ENCODE measurements around the gene CNTN4. TPM values are rescaled to one million over a fixed set of nuclear protein-coding genes. Genes with fewer than 3 reads are reported as not detected.

The CNTN4 gene
- total RNA-seq, 1 experiment from 2014 or later = 2.9 TPM

- Mint-ChIP-seq H3K27me3 (ENCODE audit: unreplicated experiment) (no peaks in the 10 kb centered on the region), H3K36me3 (ENCODE audit: insufficient read depth, unreplicated experiment) (no peaks in the 10 kb centered on the region), H3K4me3 (ENCODE audit: low read depth, unreplicated experiment) (no peak overlapping the region), H3K27ac (ENCODE audit: unreplicated experiment) (no peak overlapping the region), H3K4me1 (ENCODE audit: low read depth, unreplicated experiment) (no peaks in the 10 kb centered on the region), H3K9me3 (ENCODE audit: low read depth, unreplicated experiment) (peaks cover 11% of the 10 kb centered on the region)
- DNase-seq = no peak
- no peak for TF ChIP-seq CTCF (IDR thresholded peaks at IDR 0.05; ENCODE audit: unreplicated experiment)
- BruUV-seq (replicated peaks) = no TSS peak
- intact Hi-C loops (cut with micrococcal nuclease; ENCODE audit: unreplicated experiment) = no loop called here
- CTCF ChIA-PET = no interaction called here
Measured at GRCh38 chr3:2211568-2211967, 112.9 kb downstream of the CNTN4 start.

- Mint-ChIP-seq H3K9me3 (ENCODE audit: low read depth, unreplicated experiment) (peaks cover 8% of the 10 kb centered on the region), H3K36me3 (ENCODE audit: insufficient read depth, unreplicated experiment) (no peaks in the 10 kb centered on the region), H3K27me3 (ENCODE audit: unreplicated experiment) (no peaks in the 10 kb centered on the region), H3K4me3 (ENCODE audit: low read depth, unreplicated experiment) (no peak overlapping the region), H3K4me1 (ENCODE audit: low read depth, unreplicated experiment) (no peaks in the 10 kb centered on the region), H3K27ac (ENCODE audit: unreplicated experiment) (no peak overlapping the region)
- no TSS peak for BruUV-seq (replicated peaks)
- DNase-seq = no peak
- CTCF ChIA-PET = no interaction called here
- intact Hi-C loops (cut with micrococcal nuclease; ENCODE audit: unreplicated experiment) = no loop called here
- TF ChIP-seq CTCF (IDR thresholded peaks at IDR 0.05; ENCODE audit: unreplicated experiment) = no peak
Measured at GRCh38 chr3:2212206-2212605, 113.5 kb downstream of the CNTN4 start.

- DNase-seq = no peak
- Mint-ChIP-seq H3K9me3 (ENCODE audit: low read depth, unreplicated experiment) (peaks cover 13% of the 10 kb centered on the region), H3K27ac (ENCODE audit: unreplicated experiment) (no peak overlapping the region), H3K36me3 (ENCODE audit: insufficient read depth, unreplicated experiment) (no peaks in the 10 kb centered on the region), H3K4me3 (ENCODE audit: low read depth, unreplicated experiment) (no peak overlapping the region), H3K27me3 (ENCODE audit: unreplicated experiment) (no peaks in the 10 kb centered on the region), H3K4me1 (ENCODE audit: low read depth, unreplicated experiment) (no peaks in the 10 kb centered on the region)
- TF ChIP-seq CTCF (IDR thresholded peaks at IDR 0.05; ENCODE audit: unreplicated experiment) = no peak
- CTCF ChIA-PET = no interaction called here
- intact Hi-C loops (cut with micrococcal nuclease; ENCODE audit: unreplicated experiment) = no loop called here
- BruUV-seq (replicated peaks) = no TSS peak
Measured at GRCh38 chr3:2218375-2218774, 119.7 kb downstream of the CNTN4 start.

- intact Hi-C loops (cut with micrococcal nuclease; ENCODE audit: unreplicated experiment) = no loop called here
- DNase-seq = no peak
- TF ChIP-seq CTCF (IDR thresholded peaks at IDR 0.05; ENCODE audit: unreplicated experiment) = no peak
Measured at GRCh38 chr3:2218816-2219215, 120.2 kb downstream of the CNTN4 start.

More at GRCh38 chr3:2218816-2219215, 120.2 kb downstream of the CNTN4 start:
- H3K36me3 Mint-ChIP-seq (ENCODE audit: insufficient read depth, unreplicated experiment) = no peaks in the 10 kb centered on the region
- no TSS peak for BruUV-seq (replicated peaks)
- no peaks in the 10 kb centered on the region for H3K4me1 Mint-ChIP-seq (ENCODE audit: low read depth, unreplicated experiment)
- no peaks in the 10 kb centered on the region for H3K27me3 Mint-ChIP-seq (ENCODE audit: unreplicated experiment)
- no peak overlapping the region for H3K27ac Mint-ChIP-seq (ENCODE audit: unreplicated experiment)
- CTCF ChIA-PET = no interaction called here
- H3K9me3 Mint-ChIP-seq (ENCODE audit: low read depth, unreplicated experiment) = peaks cover 16% of the 10 kb centered on the region
- no peak overlapping the region for H3K4me3 Mint-ChIP-seq (ENCODE audit: low read depth, unreplicated experiment)
